Measurements from ENCODE around the gene PCSK2. TPM values are rescaled to one million over a fixed set of nuclear protein-coding genes. Genes with fewer than 3 reads are reported as not detected.
A peak's percentile ranks its signal among the peaks of the same experiment; 100 is the strongest.

Gene PCSK2
- total and polyA plus RNA-seq, 2 experiments from 2014 or later = 1.3 to 3.8 TPM

DNA sequence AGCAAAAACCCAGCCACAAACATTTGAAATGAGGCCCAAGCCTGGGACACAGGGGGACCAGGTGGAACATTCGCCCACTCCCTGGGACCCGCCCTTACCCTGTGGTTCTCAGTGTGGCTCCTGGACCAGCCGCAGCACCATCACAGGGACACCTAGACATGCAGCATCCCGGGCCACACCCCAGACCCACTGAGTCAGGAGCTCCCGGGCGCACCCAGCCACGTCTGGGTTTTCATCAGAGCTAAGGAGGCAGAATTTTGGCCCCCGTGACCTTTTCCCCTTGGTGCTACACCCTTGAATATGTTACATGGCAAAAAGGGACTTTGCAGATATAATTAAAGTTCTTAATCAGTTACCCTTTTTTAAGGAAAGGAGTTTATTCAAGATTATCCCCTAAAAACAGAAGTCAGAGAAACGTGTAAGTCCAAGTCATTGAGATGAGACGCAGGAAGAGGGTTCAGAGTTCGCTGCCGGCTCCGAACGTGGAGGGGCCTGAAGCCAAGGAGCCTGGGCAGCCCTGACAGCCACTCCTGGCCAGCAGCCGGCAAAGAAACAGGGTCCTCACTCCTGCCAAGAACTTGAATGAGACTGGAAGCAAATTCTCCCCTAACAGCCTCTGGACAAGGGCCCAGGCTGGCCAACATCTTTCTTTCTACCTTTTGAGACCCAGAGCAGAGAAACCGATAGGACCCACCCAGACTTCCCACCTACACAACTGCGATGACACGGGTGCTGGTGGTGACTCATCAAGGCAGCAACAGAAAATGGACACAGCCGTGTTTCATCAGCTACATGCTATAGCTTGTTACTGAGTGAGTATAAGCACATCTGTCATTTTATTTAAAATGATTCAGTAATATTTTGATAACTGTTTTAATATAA, 279.0 kb downstream of the PCSK2 start:
- Histone ChIP-seq H3K27ac (no peak overlapping the region), H3K9me3 (ENCODE audit: low read depth) (no peaks in the 10 kb centered on the region), H3K79me2 (no peaks in the 10 kb centered on the region), H4K20me1 (ENCODE audit: insufficient read depth, poor library complexity, severe bottlenecking) (no peaks in the 10 kb centered on the region), H3K4me3 (peak overlapping the region; percentile 49), H3K27me3 (no peaks in the 10 kb centered on the region), H3K9me2 (replicated peaks; ENCODE audit: insufficient read depth) (no peaks in the 10 kb centered on the region), H2AFZ (peak overlapping the region; percentile 72), H3K4me2 (peak overlapping the region; percentile 90), H3K4me1 (ENCODE audit: insufficient read depth) (no peaks in the 10 kb centered on the region), H3K36me3 (replicated peaks; ENCODE audit: insufficient read depth, low read depth) (no peaks in the 10 kb centered on the region)
- TF ChIP-seq, protein P1, sequence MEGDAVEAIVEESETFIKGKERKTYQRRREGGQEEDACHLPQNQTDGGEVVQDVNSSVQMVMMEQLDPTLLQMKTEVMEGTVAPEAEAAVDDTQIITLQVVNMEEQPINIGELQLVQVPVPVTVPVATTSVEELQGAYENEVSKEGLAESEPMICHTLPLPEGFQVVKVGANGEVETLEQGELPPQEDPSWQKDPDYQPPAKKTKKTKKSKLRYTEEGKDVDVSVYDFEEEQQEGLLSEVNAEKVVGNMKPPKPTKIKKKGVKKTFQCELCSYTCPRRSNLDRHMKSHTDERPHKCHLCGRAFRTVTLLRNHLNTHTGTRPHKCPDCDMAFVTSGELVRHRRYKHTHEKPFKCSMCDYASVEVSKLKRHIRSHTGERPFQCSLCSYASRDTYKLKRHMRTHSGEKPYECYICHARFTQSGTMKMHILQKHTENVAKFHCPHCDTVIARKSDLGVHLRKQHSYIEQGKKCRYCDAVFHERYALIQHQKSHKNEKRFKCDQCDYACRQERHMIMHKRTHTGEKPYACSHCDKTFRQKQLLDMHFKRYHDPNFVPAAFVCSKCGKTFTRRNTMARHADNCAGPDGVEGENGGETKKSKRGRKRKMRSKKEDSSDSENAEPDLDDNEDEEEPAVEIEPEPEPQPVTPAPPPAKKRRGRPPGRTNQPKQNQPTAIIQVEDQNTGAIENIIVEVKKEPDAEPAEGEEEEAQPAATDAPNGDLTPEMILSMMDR (IDR thresholded peaks at IDR 0.05; ENCODE audit: poor library complexity) = no peak
- TF ChIP-seq EZH2 (IDR thresholded peaks at IDR 0.05; ENCODE audit: borderline replicate concordance) (no peak), EZH2phosphoT487 (IDR thresholded peaks at IDR 0.05; ENCODE audit: low read depth, severe bottlenecking, unreplicated experiment) (no peak)
- DNase-seq (ENCODE audit: low spot score) = no peak
- WGBS (ENCODE audit: low lambda C conversion rate, missing lambda C conversion rate) = 90% methylated on average over 19 of the region's 19 CpGs

DNA sequence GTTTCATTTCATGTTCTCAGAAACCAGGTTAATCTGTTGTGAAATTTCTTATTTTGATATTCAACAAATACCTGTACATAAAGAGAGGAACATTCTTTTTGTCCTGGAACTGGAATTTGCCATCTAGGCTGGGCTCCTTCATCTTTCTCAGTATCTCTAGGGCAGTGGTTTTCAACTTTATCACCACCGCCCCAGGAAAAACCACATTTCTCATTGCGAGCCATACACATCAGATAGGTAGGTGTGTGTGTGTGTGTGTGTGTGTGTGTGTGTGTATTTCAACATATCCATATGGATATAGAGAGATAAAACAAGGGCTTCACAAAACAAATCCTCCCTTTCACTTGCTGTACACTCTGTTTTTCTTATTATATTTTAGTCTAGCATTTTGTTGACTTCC, 280.2 kb downstream of the PCSK2 start:
- Histone ChIP-seq H3K4me1 (ENCODE audit: insufficient read depth) (no peaks in the 10 kb centered on the region), H3K4me2 (no peak overlapping the region), H3K9me3 (ENCODE audit: low read depth) (no peaks in the 10 kb centered on the region), H3K36me3 (replicated peaks; ENCODE audit: insufficient read depth, low read depth) (no peaks in the 10 kb centered on the region), H3K4me3 (no peak overlapping the region), H3K79me2 (no peaks in the 10 kb centered on the region), H2AFZ (no peak overlapping the region), H3K27me3 (no peaks in the 10 kb centered on the region), H3K9me2 (replicated peaks; ENCODE audit: insufficient read depth) (no peaks in the 10 kb centered on the region), H4K20me1 (ENCODE audit: insufficient read depth, poor library complexity, severe bottlenecking) (no peaks in the 10 kb centered on the region), H3K27ac (no peak overlapping the region)
- 93% methylated on average over 2 of the region's 2 CpGs for WGBS (ENCODE audit: low lambda C conversion rate, missing lambda C conversion rate)
- TF ChIP-seq EZH2 (IDR thresholded peaks at IDR 0.05; ENCODE audit: borderline replicate concordance) (no peak), EZH2phosphoT487 (IDR thresholded peaks at IDR 0.05; ENCODE audit: low read depth, severe bottlenecking, unreplicated experiment) (no peak)
- TF ChIP-seq, protein P1 (IDR thresholded peaks at IDR 0.05; ENCODE audit: poor library complexity) = no peak
- no peak for DNase-seq (ENCODE audit: low spot score)

DNA sequence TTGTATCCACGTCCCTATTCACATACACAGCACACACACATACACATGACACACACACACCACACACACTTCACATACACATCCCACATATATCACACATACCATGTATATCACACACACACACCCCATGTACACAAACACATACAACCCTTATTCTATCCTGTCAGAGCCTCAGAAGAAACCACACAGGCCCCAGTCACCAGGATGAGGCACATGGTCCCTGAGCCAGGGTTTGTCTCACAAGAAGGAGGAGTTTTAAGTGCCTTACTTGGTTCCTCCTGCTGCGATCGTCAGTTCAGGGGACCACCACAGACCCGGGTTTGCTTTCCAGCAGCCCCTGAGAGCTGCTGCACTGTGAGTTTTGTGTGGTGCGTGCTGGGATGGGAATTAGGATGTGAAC, 280.7 kb downstream of the PCSK2 start:
- H3K4me2 ChIP-seq = no peak overlapping the region
- no peaks in the 10 kb centered on the region for H3K9me3 ChIP-seq (ENCODE audit: low read depth)
- no peak overlapping the region for H2AFZ ChIP-seq
- no peaks in the 10 kb centered on the region for H3K27me3 ChIP-seq
- H3K9me2 ChIP-seq (replicated peaks; ENCODE audit: insufficient read depth) = no peaks in the 10 kb centered on the region
- no peaks in the 10 kb centered on the region for H3K36me3 ChIP-seq (replicated peaks; ENCODE audit: insufficient read depth, low read depth)
- no peak for DNase-seq (ENCODE audit: low spot score)
- TF ChIP-seq EZH2 (IDR thresholded peaks at IDR 0.05; ENCODE audit: borderline replicate concordance) = no peak
- no peak for TF ChIP-seq EZH2phosphoT487 (IDR thresholded peaks at IDR 0.05; ENCODE audit: low read depth, severe bottlenecking, unreplicated experiment)
- TF ChIP-seq, protein P1 (IDR thresholded peaks at IDR 0.05; ENCODE audit: poor library complexity) = no peak
- no peak overlapping the region for H3K27ac ChIP-seq
- no peaks in the 10 kb centered on the region for H4K20me1 ChIP-seq (ENCODE audit: insufficient read depth, poor library complexity, severe bottlenecking)
- 91% methylated on average over 5 of the region's 5 CpGs for WGBS (ENCODE audit: low lambda C conversion rate, missing lambda C conversion rate)
- H3K4me3 ChIP-seq = no peak overlapping the region
- no peaks in the 10 kb centered on the region for H3K79me2 ChIP-seq
- H3K4me1 ChIP-seq (ENCODE audit: insufficient read depth) = no peaks in the 10 kb centered on the region
